Epithelial cell of proximal tubule (primary cell): ENCODE measurements around the gene DPYD. TPM values are rescaled to one million over a fixed set of nuclear protein-coding genes. Genes with fewer than 3 reads are reported as not detected.

Experiments
- DNase-seq: peaks from one replicate; pipeline ENCODE4 v3.0.0-alpha.2; 2011; ENCODE audit warnings: low read depth
- H3K4me3 ChIP-seq: 2 replicates; pipeline ENCODE4 v1.5.1; 2011; ENCODE audit warnings: low read depth, mild to moderate bottlenecking, low read length
- total RNA-seq: library from RNA; depleted of rRNA; stranded (reverse); fragments of >200 nt; gene quantifications from 2 replicates; pipeline ENCODE4 v1.2.3, GENCODE V29; 2015
- TF ChIP-seq, protein P1 (sequence below): conservative IDR thresholded peaks from 2 replicates; pipeline ENCODE4 v1.5.1; 2012; ENCODE audit warnings: low read depth, mild to moderate bottlenecking, low read length

The DPYD gene
- total RNA-seq, 1 donor from 2014 or later: 5.1 TPM

DNA sequence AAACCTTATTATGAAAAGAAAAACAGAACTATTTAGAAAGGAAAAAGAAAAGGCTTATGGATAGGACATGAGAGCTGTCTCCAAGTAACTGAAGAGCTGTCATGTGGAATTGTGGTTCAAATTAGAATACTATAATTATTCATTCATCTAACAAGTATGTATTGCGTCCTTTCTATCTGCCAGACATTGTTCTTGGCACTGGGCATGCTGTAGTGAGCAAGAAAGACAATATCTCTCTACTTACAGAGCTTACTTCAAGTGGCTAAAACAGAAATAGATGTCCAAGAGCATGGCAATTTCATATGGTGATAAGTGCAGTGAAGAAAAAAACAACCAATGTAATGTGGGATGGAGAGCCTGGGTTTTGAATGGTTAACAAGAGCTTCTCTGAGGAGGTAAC is 413.0 kb downstream of the DPYD start:
- no peak for DNase-seq
- TF ChIP-seq, protein P1, sequence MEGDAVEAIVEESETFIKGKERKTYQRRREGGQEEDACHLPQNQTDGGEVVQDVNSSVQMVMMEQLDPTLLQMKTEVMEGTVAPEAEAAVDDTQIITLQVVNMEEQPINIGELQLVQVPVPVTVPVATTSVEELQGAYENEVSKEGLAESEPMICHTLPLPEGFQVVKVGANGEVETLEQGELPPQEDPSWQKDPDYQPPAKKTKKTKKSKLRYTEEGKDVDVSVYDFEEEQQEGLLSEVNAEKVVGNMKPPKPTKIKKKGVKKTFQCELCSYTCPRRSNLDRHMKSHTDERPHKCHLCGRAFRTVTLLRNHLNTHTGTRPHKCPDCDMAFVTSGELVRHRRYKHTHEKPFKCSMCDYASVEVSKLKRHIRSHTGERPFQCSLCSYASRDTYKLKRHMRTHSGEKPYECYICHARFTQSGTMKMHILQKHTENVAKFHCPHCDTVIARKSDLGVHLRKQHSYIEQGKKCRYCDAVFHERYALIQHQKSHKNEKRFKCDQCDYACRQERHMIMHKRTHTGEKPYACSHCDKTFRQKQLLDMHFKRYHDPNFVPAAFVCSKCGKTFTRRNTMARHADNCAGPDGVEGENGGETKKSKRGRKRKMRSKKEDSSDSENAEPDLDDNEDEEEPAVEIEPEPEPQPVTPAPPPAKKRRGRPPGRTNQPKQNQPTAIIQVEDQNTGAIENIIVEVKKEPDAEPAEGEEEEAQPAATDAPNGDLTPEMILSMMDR: no peak
- H3K4me3 ChIP-seq: no peak overlapping the region

DNA sequence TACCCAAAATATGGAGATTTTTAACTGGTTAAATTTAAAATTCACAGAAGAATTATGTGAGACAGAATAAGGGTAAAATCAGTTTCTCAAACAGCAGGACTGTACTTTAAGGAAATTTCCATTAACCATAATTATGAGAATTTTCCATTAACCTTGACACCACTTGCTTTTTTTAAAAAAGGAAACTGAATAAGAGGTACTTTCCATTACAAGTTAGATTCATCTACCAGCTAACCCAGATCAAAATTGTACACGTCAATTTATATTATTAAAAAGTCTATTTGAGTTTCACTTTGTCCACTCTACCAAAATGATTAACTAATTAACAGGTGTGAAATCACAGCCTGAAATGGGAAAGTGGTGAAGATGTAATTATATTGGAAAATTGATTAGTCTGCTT is 414.5 kb downstream of the DPYD start:
- TF ChIP-seq, protein P1: no peak
- H3K4me3 ChIP-seq: no peak overlapping the region
- DNase-seq: no peak

DNA sequence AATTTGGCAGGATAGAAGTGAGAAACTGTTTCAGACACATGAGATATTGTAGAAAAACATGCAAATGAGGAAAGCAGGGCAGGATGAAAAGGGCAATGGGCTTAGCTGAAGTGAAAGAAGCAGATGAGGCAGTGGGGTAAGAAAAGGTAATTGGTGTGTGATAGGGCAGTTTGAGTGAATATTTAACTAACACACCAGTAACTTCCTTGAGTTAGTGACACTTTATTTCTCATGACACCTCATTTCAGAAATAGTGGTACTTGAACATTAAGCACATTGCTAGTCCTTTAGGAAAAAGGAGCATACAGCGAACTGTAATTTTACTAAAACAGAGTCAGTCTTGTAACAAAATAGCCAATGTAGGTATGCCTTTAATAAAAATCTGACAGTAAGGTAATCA is 415.0 kb downstream of the DPYD start:
- no peak for DNase-seq
- no peak overlapping the region for H3K4me3 ChIP-seq
- TF ChIP-seq, protein P1: no peak

DNA sequence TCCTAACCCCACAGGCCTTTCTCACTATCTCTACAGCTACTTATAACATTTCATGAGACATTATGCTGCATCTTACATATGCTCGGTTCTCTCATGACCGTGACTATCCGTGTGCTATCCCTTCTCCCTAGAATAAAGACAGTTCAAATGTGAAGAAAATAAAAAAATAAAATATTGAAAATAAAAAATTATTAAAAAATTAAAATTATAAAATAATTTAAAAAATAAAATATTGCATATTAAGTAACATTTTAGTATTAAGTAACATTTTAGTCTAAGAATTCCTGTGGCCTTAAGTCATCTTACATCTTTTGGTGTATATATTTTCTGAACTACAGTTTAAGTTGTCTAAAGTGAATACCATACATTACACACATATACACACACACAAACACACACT is 415.5 kb downstream of the DPYD start:
- H3K4me3 ChIP-seq: no peak overlapping the region
- TF ChIP-seq, protein P1: no peak
- no peak for DNase-seq

DNA sequence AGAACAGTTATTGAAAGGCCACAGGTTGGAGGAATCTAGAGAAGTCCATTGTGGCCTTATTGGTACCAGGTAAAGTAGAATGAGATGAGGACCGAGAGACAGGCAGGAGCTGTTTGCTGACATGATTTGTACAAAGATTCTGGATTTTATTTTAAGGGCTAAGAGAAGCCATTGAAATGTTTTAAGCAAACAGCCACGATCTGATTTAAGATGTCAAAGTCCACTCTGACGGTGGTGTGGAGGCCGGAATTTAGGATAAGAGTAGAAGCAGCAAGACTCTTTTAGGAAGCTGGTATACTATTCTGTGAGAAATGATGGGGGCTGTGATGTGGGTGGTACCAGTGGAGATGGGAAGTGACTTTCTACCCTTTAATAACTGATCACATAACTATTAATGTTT is 418.5 kb downstream of the DPYD start:
- no peak for DNase-seq
- no peak overlapping the region for H3K4me3 ChIP-seq
- TF ChIP-seq, protein P1: no peak

DNA sequence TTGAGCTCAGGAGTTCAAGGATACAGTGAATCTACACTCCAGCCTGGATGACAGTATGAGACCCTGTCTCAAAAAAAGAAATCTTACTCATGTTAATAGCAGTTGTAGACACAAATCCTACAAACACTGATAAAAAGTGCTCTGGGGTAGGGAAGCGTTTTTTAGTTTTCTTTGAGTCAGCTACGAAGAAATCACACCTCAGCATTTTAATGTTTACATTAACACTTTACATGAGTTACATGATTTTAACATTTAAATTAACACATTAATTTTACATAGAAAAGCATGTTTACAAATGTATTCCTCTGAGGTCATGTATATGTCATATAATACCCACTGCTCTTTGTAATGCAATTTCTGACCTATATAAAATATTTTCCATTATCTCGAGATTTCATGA is 419.2 kb downstream of the DPYD start:
- no peak for DNase-seq
- H3K4me3 ChIP-seq: no peak overlapping the region
- TF ChIP-seq, protein P1: no peak

DNA sequence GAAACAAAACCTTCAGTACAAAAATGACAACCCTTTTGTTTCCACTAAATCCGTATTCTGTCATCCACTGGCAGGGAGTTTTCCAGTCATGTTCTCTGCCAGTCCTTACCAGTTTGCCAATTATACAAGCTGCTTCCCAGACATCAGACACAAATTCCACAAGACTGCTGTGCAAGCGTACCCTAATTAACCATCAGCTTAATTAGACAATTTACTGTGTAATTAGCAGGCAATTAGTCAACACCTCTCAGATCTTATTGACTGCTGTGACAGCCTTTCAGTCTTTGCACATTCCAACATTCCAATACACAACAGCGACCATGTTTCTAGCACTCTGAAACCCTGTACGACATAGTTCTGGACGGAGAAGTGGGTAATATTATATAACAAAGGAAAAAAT is 420.1 kb downstream of the DPYD start:
- DNase-seq: no peak
- no peak overlapping the region for H3K4me3 ChIP-seq
- TF ChIP-seq, protein P1: no peak
